Measurements from ENCODE around the gene KRT76. TPM values are rescaled to one million over a fixed set of nuclear protein-coding genes. Genes with fewer than 3 reads are reported as not detected.

Gene KRT76
- total RNA-seq, 1 donor = not detected

DNA sequence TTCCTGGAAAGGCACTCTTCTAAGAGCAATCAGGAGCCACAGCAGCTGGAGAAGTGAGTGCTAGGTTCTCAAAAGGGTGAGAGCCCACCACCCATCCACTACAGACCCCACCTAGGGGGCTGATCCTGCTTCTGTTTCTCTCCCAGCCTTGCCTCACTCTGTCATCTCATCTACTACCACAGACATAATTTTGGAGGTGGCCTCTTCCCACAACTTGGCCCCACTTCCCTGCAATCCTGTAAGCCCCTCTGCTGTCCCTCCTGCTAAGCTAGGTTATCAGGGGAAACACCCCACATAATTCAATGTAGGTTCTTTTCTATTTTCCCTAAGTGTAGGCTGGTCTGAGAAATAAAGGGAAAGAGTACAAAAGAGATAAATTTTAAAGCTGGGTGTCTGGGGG is 16.5 kb downstream of the KRT76 start:
- TF ChIP-seq, protein P1, sequence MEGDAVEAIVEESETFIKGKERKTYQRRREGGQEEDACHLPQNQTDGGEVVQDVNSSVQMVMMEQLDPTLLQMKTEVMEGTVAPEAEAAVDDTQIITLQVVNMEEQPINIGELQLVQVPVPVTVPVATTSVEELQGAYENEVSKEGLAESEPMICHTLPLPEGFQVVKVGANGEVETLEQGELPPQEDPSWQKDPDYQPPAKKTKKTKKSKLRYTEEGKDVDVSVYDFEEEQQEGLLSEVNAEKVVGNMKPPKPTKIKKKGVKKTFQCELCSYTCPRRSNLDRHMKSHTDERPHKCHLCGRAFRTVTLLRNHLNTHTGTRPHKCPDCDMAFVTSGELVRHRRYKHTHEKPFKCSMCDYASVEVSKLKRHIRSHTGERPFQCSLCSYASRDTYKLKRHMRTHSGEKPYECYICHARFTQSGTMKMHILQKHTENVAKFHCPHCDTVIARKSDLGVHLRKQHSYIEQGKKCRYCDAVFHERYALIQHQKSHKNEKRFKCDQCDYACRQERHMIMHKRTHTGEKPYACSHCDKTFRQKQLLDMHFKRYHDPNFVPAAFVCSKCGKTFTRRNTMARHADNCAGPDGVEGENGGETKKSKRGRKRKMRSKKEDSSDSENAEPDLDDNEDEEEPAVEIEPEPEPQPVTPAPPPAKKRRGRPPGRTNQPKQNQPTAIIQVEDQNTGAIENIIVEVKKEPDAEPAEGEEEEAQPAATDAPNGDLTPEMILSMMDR (IDR thresholded peaks at IDR 0.05; ENCODE audit: extremely low read depth, low read depth, low read length) = no peak
- no peaks in the 10 kb centered on the region for H4K20me1 ChIP-seq (ENCODE audit: insufficient read depth, low read length)

GRCh38 chr12:52759695-52760094 is 17.4 kb downstream of the KRT76 start:
- Histone ChIP-seq H3K27ac (ENCODE audit: low read depth, low read length) (no peak overlapping the region), H2AFZ (ENCODE audit: low read length) (no peak overlapping the region), H3K36me3 (ENCODE audit: insufficient read depth, low read length) (no peaks in the 10 kb centered on the region), H3K4me2 (ENCODE audit: insufficient read depth, low read length) (no peak overlapping the region), H3K9me3 (ENCODE audit: low read depth, low read length) (no peaks in the 10 kb centered on the region), H3K79me2 (ENCODE audit: insufficient read depth, low read length) (no peaks in the 10 kb centered on the region), H3K4me1 (ENCODE audit: insufficient read depth, low read length) (no peaks in the 10 kb centered on the region), H4K20me1 (ENCODE audit: insufficient read depth, low read length) (no peaks in the 10 kb centered on the region), H3K4me3 (ENCODE audit: insufficient read depth, low read length) (no peak overlapping the region), H3K27me3 (ENCODE audit: insufficient read depth, low read length) (no peaks in the 10 kb centered on the region)
- DNase-seq (ENCODE audit: insufficient read length, low spot score, missing footprints) = no peak
- TF ChIP-seq, protein P1 (IDR thresholded peaks at IDR 0.05; ENCODE audit: extremely low read depth, low read depth, low read length) = no peak

More for the DNA sequence above, 16.5 kb downstream of the KRT76 start:
- DNase-seq (ENCODE audit: insufficient read length, low spot score, missing footprints) = no peak
- no peak overlapping the region for H2AFZ ChIP-seq (ENCODE audit: low read length)
- H3K27me3 ChIP-seq (ENCODE audit: insufficient read depth, low read length) = no peaks in the 10 kb centered on the region
- H3K36me3 ChIP-seq (ENCODE audit: insufficient read depth, low read length) = no peaks in the 10 kb centered on the region
- no peak overlapping the region for H3K4me3 ChIP-seq (ENCODE audit: insufficient read depth, low read length)
- H3K27ac ChIP-seq (ENCODE audit: low read depth, low read length) = no peak overlapping the region
- no peaks in the 10 kb centered on the region for H3K4me1 ChIP-seq (ENCODE audit: insufficient read depth, low read length)
- no peaks in the 10 kb centered on the region for H3K79me2 ChIP-seq (ENCODE audit: insufficient read depth, low read length)
- no peak overlapping the region for H3K4me2 ChIP-seq (ENCODE audit: insufficient read depth, low read length)
- H3K9me3 ChIP-seq (ENCODE audit: low read depth, low read length) = no peaks in the 10 kb centered on the region

- H3K4me3 ChIP-seq (ENCODE audit: insufficient read depth, low read length) = no peak overlapping the region
- no peaks in the 10 kb centered on the region for H3K4me1 ChIP-seq (ENCODE audit: insufficient read depth, low read length)
- no peaks in the 10 kb centered on the region for H3K36me3 ChIP-seq (ENCODE audit: insufficient read depth, low read length)
- H3K4me2 ChIP-seq (ENCODE audit: insufficient read depth, low read length) = no peak overlapping the region
- H2AFZ ChIP-seq (ENCODE audit: low read length) = no peak overlapping the region
- TF ChIP-seq, protein P1 (IDR thresholded peaks at IDR 0.05; ENCODE audit: extremely low read depth, low read depth, low read length) = no peak
- DNase-seq (ENCODE audit: insufficient read length, low spot score, missing footprints) = no peak
- H3K27me3 ChIP-seq (ENCODE audit: insufficient read depth, low read length) = peaks cover under 1% of the 10 kb centered on the region
- no peaks in the 10 kb centered on the region for H3K79me2 ChIP-seq (ENCODE audit: insufficient read depth, low read length)
- H4K20me1 ChIP-seq (ENCODE audit: insufficient read depth, low read length) = no peaks in the 10 kb centered on the region
- no peak overlapping the region for H3K27ac ChIP-seq (ENCODE audit: low read depth, low read length)
- H3K9me3 ChIP-seq (ENCODE audit: low read depth, low read length) = no peaks in the 10 kb centered on the region
These were observed 17.9 kb downstream of the KRT76 start for GRCh38 chr12:52759218-52759617.

GRCh38 chr12:52757449-52758176 is 19.5 kb downstream of the KRT76 start:
- Histone ChIP-seq H3K9me3 (ENCODE audit: low read depth, low read length) (no peaks in the 10 kb centered on the region), H3K79me2 (ENCODE audit: insufficient read depth, low read length) (no peaks in the 10 kb centered on the region), H4K20me1 (ENCODE audit: insufficient read depth, low read length) (no peaks in the 10 kb centered on the region), H3K36me3 (ENCODE audit: insufficient read depth, low read length) (no peaks in the 10 kb centered on the region), H3K4me2 (ENCODE audit: insufficient read depth, low read length) (no peak overlapping the region), H2AFZ (ENCODE audit: low read length) (no peak overlapping the region), H3K4me1 (ENCODE audit: insufficient read depth, low read length) (no peaks in the 10 kb centered on the region), H3K4me3 (ENCODE audit: insufficient read depth, low read length) (no peak overlapping the region), H3K27me3 (ENCODE audit: insufficient read depth, low read length) (peaks cover 5% of the 10 kb centered on the region), H3K27ac (ENCODE audit: low read depth, low read length) (no peak overlapping the region)
- TF ChIP-seq, protein P1 (IDR thresholded peaks at IDR 0.05; ENCODE audit: extremely low read depth, low read depth, low read length) = no peak
- no peak for DNase-seq (ENCODE audit: insufficient read length, low spot score, missing footprints)

Measured in osteoblast (primary cell).